Thyroid gland (tissue), 4 donors: ENCODE results near the gene INO80.

Source experiments
- CTCF ChIP-seq, 6 experiments: fragments of 200-600 bp in 3 of 6; fragments of 450-650 bp in 3 of 6; sonication (generic) in 3 of 6; IDR thresholded peaks; one replicate each; pipeline ENCODE4 v1.5.1; 2016 to 2019; ENCODE audit warnings: antibody characterized with exemption in 6 of 6, mild to moderate bottlenecking in 2 of 6, inconsistent platforms in 1 of 6, moderate library complexity in 1 of 6
- POLR2A ChIP-seq, 2 donors: fragments of 450-650 bp; IDR thresholded peaks; one replicate each; pipeline ENCODE4 v1.6.1; 2017; ENCODE audit warnings: antibody characterized with exemption in 2 of 2, mild to moderate bottlenecking in 2 of 2, moderate library complexity in 1 of 2

- TF ChIP-seq CTCF (IDR thresholded peaks at IDR 0.05) (no peak), POLR2A (IDR thresholded peaks at IDR 0.05) (no peak)
These were observed 152.1 kb downstream of the INO80 start for GRCh38 chr15:40964006-40964405.
